ENCODE measurements around the gene DTD2.

The DTD2 gene

GRCh38 chr14:31429791-31430190 lies 27.5 kb downstream of the DTD2 start:
- DNase-seq (ENCODE audit: low read depth) = no peak
- no peak overlapping the region for H3K4me3 ChIP-seq (replicated peaks; ENCODE audit: low read depth, low read length)
- no peak for TF ChIP-seq CTCF (IDR thresholded peaks at IDR 0.05; ENCODE audit: low read length, missing control alignments)

- no peak overlapping the region for H3K4me3 ChIP-seq (replicated peaks; ENCODE audit: low read depth, low read length)
- TF ChIP-seq CTCF (IDR thresholded peaks at IDR 0.05; ENCODE audit: low read length, missing control alignments) = no peak
- DNase-seq (ENCODE audit: low read depth) = no peak
These were observed 29.3 kb downstream of the DTD2 start for GRCh38 chr14:31428011-31428410.

GRCh38 chr14:31426663-31427062 lies 30.6 kb downstream of the DTD2 start:
- no peak for DNase-seq (ENCODE audit: low read depth)
- no peak overlapping the region for H3K4me3 ChIP-seq (replicated peaks; ENCODE audit: low read depth, low read length)
- TF ChIP-seq CTCF (IDR thresholded peaks at IDR 0.05; ENCODE audit: low read length, missing control alignments) = no peak

GRCh38 chr14:31425905-31426304 lies 31.4 kb downstream of the DTD2 start:
- H3K4me3 ChIP-seq (replicated peaks; ENCODE audit: low read depth, low read length) = no peak overlapping the region
- no peak for DNase-seq (ENCODE audit: low read depth)
- no peak for TF ChIP-seq CTCF (IDR thresholded peaks at IDR 0.05; ENCODE audit: low read length, missing control alignments)

- no peak for DNase-seq (ENCODE audit: low read depth)
- no peak for TF ChIP-seq CTCF (IDR thresholded peaks at IDR 0.05; ENCODE audit: low read length, missing control alignments)
- no peak overlapping the region for H3K4me3 ChIP-seq (replicated peaks; ENCODE audit: low read depth, low read length)
These were observed 36.1 kb downstream of the DTD2 start for GRCh38 chr14:31421200-31421599.

GRCh38 chr14:31420319-31421111 lies 36.8 kb downstream of the DTD2 start, which contains the start of gene HEATR5A:
TSS of gene HEATR5A (minus strand) at chr14:31420550. CDS start at chr14:31402975, 17,575 bp downstream.
- peak; percentile 97 for DNase-seq (ENCODE audit: low read depth)
- peak; percentile 16 for TF ChIP-seq CTCF (IDR thresholded peaks at IDR 0.05; ENCODE audit: low read length, missing control alignments)
- peak within 1 kb of the TSS; percentile 99 for H3K4me3 ChIP-seq (replicated peaks; ENCODE audit: low read depth, low read length)

GRCh38 chr14:31419967-31420318 lies 37.4 kb downstream of the DTD2 start:
- H3K4me3 ChIP-seq (replicated peaks; ENCODE audit: low read depth, low read length) = peak overlapping the region; percentile 99
- peak; percentile 56 for DNase-seq (ENCODE audit: low read depth)
- no peak for TF ChIP-seq CTCF (IDR thresholded peaks at IDR 0.05; ENCODE audit: low read length, missing control alignments)

Data from fibroblast of pulmonary artery (primary cell).